ENCODE measurements around the gene FOXK2.

FOXK2 gene

GRCh38 chr17:82604532-82604931, 85.0 kb downstream of the FOXK2 start:
- TF ChIP-seq RARB (CRISPR knock-in tag; IDR thresholded peaks at IDR 0.05) (no peak), PATZ1 (CRISPR knock-in tag; IDR thresholded peaks at IDR 0.05; ENCODE audit: borderline replicate concordance) (no peak), BACH2 (CRISPR knock-in tag; IDR thresholded peaks at IDR 0.05; ENCODE audit: borderline replicate concordance) (no peak), SNAI2 (CRISPR knock-in tag; IDR thresholded peaks at IDR 0.05) (no peak), TCF4 (CRISPR knock-in tag; IDR thresholded peaks at IDR 0.05; ENCODE audit: borderline replicate concordance) (no peak), CREB5 (CRISPR knock-in tag; IDR thresholded peaks at IDR 0.05; ENCODE audit: low read depth) (no peak), ZNF8 (CRISPR knock-in tag; IDR thresholded peaks at IDR 0.05) (no peak), TSHZ2 (CRISPR knock-in tag; IDR thresholded peaks at IDR 0.05) (no peak)
- no peak for ATAC-seq

GRCh38 chr17:82605939-82606600, 86.5 kb downstream of the FOXK2 start:
- ATAC-seq = no peak
- TF ChIP-seq ZNF70 (CRISPR knock-in tag; IDR thresholded peaks at IDR 0.05) = no peak

- TF ChIP-seq GLIS3 (CRISPR knock-in tag; IDR thresholded peaks at IDR 0.05) = no peak
- no peak for TF ChIP-seq RARB (CRISPR knock-in tag; IDR thresholded peaks at IDR 0.05)
- no peak for TF ChIP-seq ZFP30 (CRISPR knock-in tag; IDR thresholded peaks at IDR 0.05)
- TF ChIP-seq ZNF8 (CRISPR knock-in tag; IDR thresholded peaks at IDR 0.05) = no peak
- no peak for TF ChIP-seq ESRRG (CRISPR knock-in tag; IDR thresholded peaks at IDR 0.05)
- no peak for TF ChIP-seq PPARA (CRISPR knock-in tag; IDR thresholded peaks at IDR 0.05; ENCODE audit: borderline replicate concordance)
- TF ChIP-seq ZFP3 (CRISPR knock-in tag; IDR thresholded peaks at IDR 0.05) = no peak
- no peak for TF ChIP-seq POU6F1 (CRISPR knock-in tag; IDR thresholded peaks at IDR 0.05; ENCODE audit: borderline replicate concordance, low read depth)
- no peak for TF ChIP-seq ZC3H10 (CRISPR knock-in tag; IDR thresholded peaks at IDR 0.05)
- TF ChIP-seq ISL1 (CRISPR knock-in tag; IDR thresholded peaks at IDR 0.05) = no peak
- TF ChIP-seq CSRNP3 (CRISPR knock-in tag; IDR thresholded peaks at IDR 0.05) = no peak
- no peak for ATAC-seq
Observed at GRCh38 chr17:82608816-82609215, 89.3 kb downstream of the FOXK2 start.

- ATAC-seq = no peak
- no peak for TF ChIP-seq TOX (CRISPR knock-in tag; IDR thresholded peaks at IDR 0.05; ENCODE audit: borderline replicate concordance)
- TF ChIP-seq ZNF70 (CRISPR knock-in tag; IDR thresholded peaks at IDR 0.05) = no peak
- TF ChIP-seq TCF4 (CRISPR knock-in tag; IDR thresholded peaks at IDR 0.05; ENCODE audit: borderline replicate concordance) = no peak
- no peak for TF ChIP-seq CREB5 (CRISPR knock-in tag; IDR thresholded peaks at IDR 0.05; ENCODE audit: low read depth)
- TF ChIP-seq PATZ1 (CRISPR knock-in tag; IDR thresholded peaks at IDR 0.05; ENCODE audit: borderline replicate concordance) = no peak
- no peak for TF ChIP-seq POU6F1 (CRISPR knock-in tag; IDR thresholded peaks at IDR 0.05; ENCODE audit: borderline replicate concordance, low read depth)
Observed at GRCh38 chr17:82609655-82610054, 90.1 kb downstream of the FOXK2 start.

Data from SK-N-SH treated with all-trans-retinoic acid at 6 μM for 48 hours (cell line).